WI38 (cell line): ENCODE measurements around the gene SCN8A.

Experiments
- H3K4me3 ChIP-seq: 2 replicates; pipeline ENCODE4 v1.5.1; 2011; ENCODE audit warnings: low read depth, mild to moderate bottlenecking, control low read depth, low read length
- CTCF ChIP-seq: IDR thresholded peaks from 2 replicates; pipeline ENCODE4 v1.5.1; 2012; ENCODE audit warnings: low read depth, mild to moderate bottlenecking, control low read depth, low read length

The SCN8A gene

GRCh38 chr12:51759695-51760094 is 168.7 kb downstream of the SCN8A start:
- TF ChIP-seq CTCF = no peak
- no peak overlapping the region for H3K4me3 ChIP-seq

GRCh38 chr12:51760231-51760630 is 169.2 kb downstream of the SCN8A start:
- no peak for TF ChIP-seq CTCF

GRCh38 chr12:51763743-51764142 is 172.7 kb downstream of the SCN8A start:
- no peak overlapping the region for H3K4me3 ChIP-seq
- no peak for TF ChIP-seq CTCF

More at GRCh38 chr12:51760231-51760630, 169.2 kb downstream of the SCN8A start:
- no peak overlapping the region for H3K4me3 ChIP-seq

GRCh38 chr12:51766067-51766676 is 175.1 kb downstream of the SCN8A start:
- TF ChIP-seq CTCF = no peak
- H3K4me3 ChIP-seq = no peak overlapping the region

GRCh38 chr12:51771008-51771407 is 180.0 kb downstream of the SCN8A start:
- TF ChIP-seq CTCF = no peak
- no peak overlapping the region for H3K4me3 ChIP-seq

GRCh38 chr12:51773145-51773869 is 182.3 kb downstream of the SCN8A start:
- H3K4me3 ChIP-seq = no peak overlapping the region
- no peak for TF ChIP-seq CTCF

GRCh38 chr12:51774933-51775332 is 183.9 kb downstream of the SCN8A start:
- no peak overlapping the region for H3K4me3 ChIP-seq
- TF ChIP-seq CTCF = no peak
